ENCODE results near the gene CYTH3. TPM values are rescaled to one million over a fixed set of nuclear protein-coding genes. Genes with fewer than 3 reads are reported as not detected.
A peak's percentile ranks its signal among the peaks of the same experiment; 100 is the strongest.

The CYTH3 gene
- total and polyA plus RNA-seq, 2 experiments from 2014 or later, result 34.2 to 47.1 TPM

DNA sequence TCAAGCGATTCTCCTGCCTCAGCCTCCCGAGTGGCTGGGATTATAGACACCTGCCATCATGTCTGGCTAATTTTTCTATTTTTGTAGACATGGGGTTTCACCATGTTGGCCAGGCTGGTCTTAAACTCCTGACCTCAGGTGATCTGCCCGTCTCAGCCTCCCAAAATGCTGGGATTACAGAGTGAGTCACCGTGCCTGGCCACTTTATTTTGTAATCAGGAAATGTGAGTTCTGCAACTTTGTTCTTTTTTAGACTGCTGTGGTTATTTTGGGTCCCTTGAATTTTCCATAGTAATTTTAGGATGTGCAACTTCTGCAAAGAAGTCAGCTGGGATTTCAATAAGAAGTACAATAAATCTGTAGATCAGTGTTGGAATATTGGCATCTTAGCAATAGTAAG lies 96.8 kb downstream of the CYTH3 start:
- no peak for TF ChIP-seq EZH2 (IDR thresholded peaks at IDR 0.05; ENCODE audit: insufficient read depth, poor library complexity, severe bottlenecking)
- no peak for TF ChIP-seq EZH2phosphoT487 (IDR thresholded peaks at IDR 0.05; ENCODE audit: insufficient read depth, low read depth)
- H3K36me3 ChIP-seq (ENCODE audit: low read depth), result peaks cover 31% of the 10 kb centered on the region; the same call in 1 of the 2 replicates
- 0 out of 2 replicates have a peak overlapping the region, but pooled peaks have one; percentile 23 for H3K4me3 ChIP-seq
- H3K9me2 ChIP-seq (ENCODE audit: insufficient read depth), result no peaks in the 10 kb centered on the region
- peaks cover 27% of the 10 kb centered on the region for H3F3A ChIP-seq (ENCODE audit: insufficient read depth)
- 35 to 38% methylated on average over 4 of the region's 4 CpGs for WGBS, 2 experiments (ENCODE audit: low coverage in 1 of 2, low lambda C conversion rate in 2 of 2, missing lambda C conversion rate in 2 of 2)
- peaks cover 31% of the 10 kb centered on the region for H3K79me2 ChIP-seq (ENCODE audit: insufficient read depth)
- H3K4me1 ChIP-seq (ENCODE audit: insufficient read depth), result peaks cover 28% of the 10 kb centered on the region
- no peaks in the 10 kb centered on the region for H3K27me3 ChIP-seq (replicated peaks; ENCODE audit: insufficient read depth)
- no peaks in the 10 kb centered on the region for H4K20me1 ChIP-seq (ENCODE audit: insufficient read depth)
- in situ Hi-C loops (cut with MboI), result no loop called here
- 0 out of 2 replicates have a peak overlapping the region, but pooled peaks have one; percentile 23 for H3K9ac ChIP-seq
- peak; percentile 77 for DNase-seq
- H3K27ac ChIP-seq, result peak overlapping the region; percentile 59
- H2AFZ ChIP-seq, result no peak overlapping the region
- H3K4me2 ChIP-seq (ENCODE audit: unreplicated experiment), result peak overlapping the region; percentile 82
- no peaks in the 10 kb centered on the region for H3K9me3 ChIP-seq (ENCODE audit: low read depth)

DNA sequence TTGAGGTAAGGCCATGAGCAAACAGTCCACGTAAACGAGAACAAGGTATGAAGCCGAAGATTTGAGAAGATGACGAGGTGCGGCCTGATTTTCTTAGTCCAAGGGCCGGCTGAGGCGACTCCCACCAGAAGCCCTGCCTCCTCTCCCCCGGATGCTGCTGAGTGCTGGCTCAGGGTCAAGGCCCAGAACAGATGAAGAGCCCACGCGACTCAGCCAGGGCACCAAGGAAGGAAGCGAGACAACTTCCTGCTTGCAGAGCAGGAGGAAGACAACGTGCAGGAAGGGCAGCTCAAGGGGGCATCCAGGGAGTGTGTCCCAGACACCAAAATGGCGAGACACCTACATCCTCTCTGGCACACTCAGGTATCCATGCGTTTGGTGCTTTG lies 99.5 kb downstream of the CYTH3 start:
- Histone ChIP-seq H3K27me3 (replicated peaks; ENCODE audit: insufficient read depth) (no peaks in the 10 kb centered on the region), H3F3A (ENCODE audit: insufficient read depth) (peaks cover 27% of the 10 kb centered on the region), H3K9ac (no peak overlapping the region), H3K9me3 (ENCODE audit: low read depth) (no peaks in the 10 kb centered on the region), H4K20me1 (ENCODE audit: insufficient read depth) (no peaks in the 10 kb centered on the region), H3K4me2 (ENCODE audit: unreplicated experiment) (no peak overlapping the region), H2AFZ (no peak overlapping the region), H3K36me3 (ENCODE audit: low read depth) (peaks cover 33% of the 10 kb centered on the region; the same call in 1 of the 2 replicates), H3K27ac (no peak overlapping the region), H3K9me2 (ENCODE audit: insufficient read depth) (no peaks in the 10 kb centered on the region), H3K79me2 (ENCODE audit: insufficient read depth) (peaks cover 30% of the 10 kb centered on the region), H3K4me1 (ENCODE audit: insufficient read depth) (peaks cover 15% of the 10 kb centered on the region), H3K4me3 (no peak overlapping the region)
- no peak for DNase-seq
- in situ Hi-C loops (cut with MboI), result loop anchor here (5.0 kb wide), 1 partner anchor 149 kb away; no protein-coding TSS in a partner anchor
- TF ChIP-seq EZH2phosphoT487 (IDR thresholded peaks at IDR 0.05; ENCODE audit: insufficient read depth, low read depth), result no peak
- no peak for TF ChIP-seq EZH2 (IDR thresholded peaks at IDR 0.05; ENCODE audit: insufficient read depth, poor library complexity, severe bottlenecking)
- 86 to 89% methylated on average over 14 of the region's 14 CpGs for WGBS, 2 experiments (ENCODE audit: low coverage in 1 of 2, low lambda C conversion rate in 2 of 2, missing lambda C conversion rate in 2 of 2)

DNA sequence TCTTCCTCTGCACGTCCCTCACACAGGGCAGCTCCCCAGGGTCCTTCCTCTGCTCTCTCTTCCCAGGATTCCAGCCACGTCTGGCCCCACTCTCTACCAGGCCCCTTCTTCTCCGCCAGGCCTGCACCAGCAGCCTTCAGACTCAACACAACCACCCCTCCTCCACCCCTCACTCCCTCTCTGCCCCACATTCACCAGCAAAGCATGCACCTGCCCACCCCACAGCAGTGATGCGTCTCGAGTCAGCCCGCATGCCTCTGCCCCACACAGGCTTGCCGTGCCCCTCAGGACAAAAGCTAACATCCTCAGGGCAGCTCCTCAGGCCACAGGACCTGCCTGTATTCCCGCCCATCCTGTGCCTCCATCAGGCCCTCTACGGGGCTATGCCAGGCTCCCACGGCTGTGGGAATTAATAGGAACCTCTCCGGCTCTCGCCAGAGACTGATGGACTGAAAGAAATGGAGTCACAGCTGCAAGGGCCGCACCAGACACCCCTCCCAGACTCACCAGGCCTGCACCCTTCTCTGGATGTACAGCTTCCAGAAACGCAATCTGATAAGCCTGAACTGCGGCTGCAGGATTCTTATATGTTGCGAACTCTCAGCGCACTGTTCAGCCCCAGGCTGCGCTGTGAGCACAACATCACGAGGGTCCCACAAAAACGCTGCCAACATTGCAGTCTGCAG lies 100.1 kb downstream of the CYTH3 start:
- no peak overlapping the region for H3K4me2 ChIP-seq (ENCODE audit: unreplicated experiment)
- TF ChIP-seq EZH2phosphoT487 (IDR thresholded peaks at IDR 0.05; ENCODE audit: insufficient read depth, low read depth), result no peak
- no peak for TF ChIP-seq EZH2 (IDR thresholded peaks at IDR 0.05; ENCODE audit: insufficient read depth, poor library complexity, severe bottlenecking)
- H3K27ac ChIP-seq, result no peak overlapping the region
- H2AFZ ChIP-seq, result no peak overlapping the region
- H3K4me1 ChIP-seq (ENCODE audit: insufficient read depth), result peaks cover 14% of the 10 kb centered on the region
- no peaks in the 10 kb centered on the region for H3K9me2 ChIP-seq (ENCODE audit: insufficient read depth)
- H3K4me3 ChIP-seq, result no peak overlapping the region
- peaks cover 27% of the 10 kb centered on the region for H3K79me2 ChIP-seq (ENCODE audit: insufficient read depth)
- DNase-seq, result peak; percentile 64
- peaks cover 24% of the 10 kb centered on the region for H3F3A ChIP-seq (ENCODE audit: insufficient read depth)
- H3K36me3 ChIP-seq (ENCODE audit: low read depth), result peaks cover 28% of the 10 kb centered on the region; the same call in 1 of the 2 replicates
- no peaks in the 10 kb centered on the region for H4K20me1 ChIP-seq (ENCODE audit: insufficient read depth)
- in situ Hi-C loops (cut with MboI), result loop anchor here (5.0 kb wide), 1 partner anchor 150 kb away; no protein-coding TSS in a partner anchor
- no peaks in the 10 kb centered on the region for H3K27me3 ChIP-seq (replicated peaks; ENCODE audit: insufficient read depth)
- 75% methylated on average over 20 of the region's 20 CpGs for WGBS, 2 experiments (ENCODE audit: low coverage in 1 of 2, low lambda C conversion rate in 2 of 2, missing lambda C conversion rate in 2 of 2)
- no peak overlapping the region for H3K9ac ChIP-seq
- no peaks in the 10 kb centered on the region for H3K9me3 ChIP-seq (ENCODE audit: low read depth)

DNA sequence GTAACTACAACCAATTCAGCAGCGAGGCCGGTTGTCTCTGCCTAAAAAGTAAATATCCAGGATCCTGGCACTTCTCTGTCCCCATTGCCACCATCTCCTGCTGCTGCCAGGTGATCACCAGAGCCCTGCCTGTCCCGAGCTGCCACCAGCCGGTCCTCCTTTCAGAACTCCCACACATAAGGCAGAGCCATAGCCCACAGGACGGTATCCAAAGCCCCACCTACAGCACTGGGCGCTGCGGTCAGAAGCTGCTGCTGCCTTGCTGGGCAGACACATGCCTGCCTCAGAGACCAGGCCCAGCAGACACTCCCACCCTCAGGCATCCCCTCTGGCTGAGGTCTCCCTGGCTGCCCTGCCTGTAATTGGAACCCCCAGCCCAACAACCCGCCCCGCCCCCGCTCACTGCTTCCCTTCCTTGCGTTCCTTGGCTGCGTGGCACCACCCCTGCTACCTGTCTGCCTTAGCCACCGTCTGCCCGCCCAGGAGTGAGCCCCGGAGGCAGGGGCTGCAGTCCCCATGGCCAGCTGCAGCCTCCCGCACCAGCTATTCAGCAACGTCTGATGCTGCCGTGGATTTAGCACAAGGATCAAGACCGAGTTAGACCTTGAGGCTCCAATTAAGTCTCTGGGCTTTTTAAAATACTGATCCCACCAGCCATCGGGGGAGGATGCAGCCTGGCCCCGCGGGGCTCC lies 100.7 kb downstream of the CYTH3 start:
- in situ Hi-C loops (cut with MboI), result loop anchor here (5.0 kb wide), 1 partner anchor 151 kb away; no protein-coding TSS in a partner anchor
- Histone ChIP-seq H3K9me3 (ENCODE audit: low read depth) (no peaks in the 10 kb centered on the region), H3K9ac (no peak overlapping the region), H4K20me1 (ENCODE audit: insufficient read depth) (no peaks in the 10 kb centered on the region), H3K4me3 (no peak overlapping the region), H3K9me2 (ENCODE audit: insufficient read depth) (no peaks in the 10 kb centered on the region), H3F3A (ENCODE audit: insufficient read depth) (peaks cover 18% of the 10 kb centered on the region), H3K4me1 (ENCODE audit: insufficient read depth) (peaks cover 14% of the 10 kb centered on the region), H3K79me2 (ENCODE audit: insufficient read depth) (peaks cover 26% of the 10 kb centered on the region), H3K36me3 (ENCODE audit: low read depth) (peaks cover 21% of the 10 kb centered on the region; the same call in 1 of the 2 replicates), H3K4me2 (ENCODE audit: unreplicated experiment) (no peak overlapping the region), H3K27ac (no peak overlapping the region), H3K27me3 (replicated peaks; ENCODE audit: insufficient read depth) (no peaks in the 10 kb centered on the region), H2AFZ (no peak overlapping the region)
- TF ChIP-seq EZH2 (IDR thresholded peaks at IDR 0.05; ENCODE audit: insufficient read depth, poor library complexity, severe bottlenecking), result no peak
- TF ChIP-seq EZH2phosphoT487 (IDR thresholded peaks at IDR 0.05; ENCODE audit: insufficient read depth, low read depth), result no peak
- WGBS, 2 experiments (ENCODE audit: low coverage in 1 of 2, low lambda C conversion rate in 2 of 2, missing lambda C conversion rate in 2 of 2), result 77 to 79% methylated on average over 19 to 22 of the region's 22 CpGs
- no peak for DNase-seq

Data from GM23248 (cell line).